ENCODE measurements around the gene SMOC2.

- TF ChIP-seq POLR2AphosphoS5 (IDR thresholded peaks at IDR 0.05; ENCODE audit: low read depth, low read length), result no peak
- TF ChIP-seq CTCF (IDR thresholded peaks at IDR 0.05), result no peak
- no peak for TF ChIP-seq GABPA (IDR thresholded peaks at IDR 0.05; ENCODE audit: low read depth)
- TF ChIP-seq TAF1 (IDR thresholded peaks at IDR 0.05; ENCODE audit: borderline replicate concordance, low read depth, low read length), result no peak
- TF ChIP-seq PBX3 (IDR thresholded peaks at IDR 0.05), result no peak
- TF ChIP-seq TCF12 (IDR thresholded peaks at IDR 0.05), result no peak
- no peak for TF ChIP-seq REST (IDR thresholded peaks at IDR 0.05; ENCODE audit: low read depth, low read length)
- TF ChIP-seq RAD21 (IDR thresholded peaks at IDR 0.05; ENCODE audit: low read length), result no peak
- no peak for TF ChIP-seq USF2 (IDR thresholded peaks at IDR 0.05; ENCODE audit: borderline replicate concordance, low read depth, low read length)
- no peak for TF ChIP-seq YY1 (IDR thresholded peaks at IDR 0.05; ENCODE audit: low read depth)
- no peak for TF ChIP-seq NFIC (IDR thresholded peaks at IDR 0.05; ENCODE audit: borderline replicate concordance)
- no peak for TF ChIP-seq EZH2phosphoT487 (IDR thresholded peaks at IDR 0.05; ENCODE audit: borderline replicate concordance, low read depth)
Observed at GRCh38 chr6:168562576-168563151, 121.7 kb downstream of the SMOC2 start.
